Smooth muscle cell (in vitro differentiated cells): Measurements from ENCODE around the gene ATF2. TPM values are rescaled to one million over a fixed set of nuclear protein-coding genes. Genes with fewer than 3 reads are reported as not detected.

Experiments
- DNase-seq: peaks from one replicate; lab custom pipeline; 2025; ENCODE audit not compliant: unreplicated experiment; lab: John Stamatoyannopoulos, UW
- H2AFZ ChIP-seq: fragments of 200-600 bp; sonication (generic); 2 replicates; pipeline ENCODE4 v1.6.0; 2016; ENCODE audit warnings: antibody characterized with exemption, low read depth, mild to moderate bottlenecking
- H3F3A ChIP-seq: fragments of 200-600 bp; sonication (generic); 2 replicates; pipeline ENCODE4 v1.6.0; 2017; ENCODE audit warnings: antibody characterized with exemption, low read depth
- H3K27ac ChIP-seq: fragments of 200-600 bp; sonication (generic); 2 replicates; pipeline ENCODE4 v1.5.1; 2016; ENCODE audit warnings: low read depth, mild to moderate bottlenecking
- H3K27me3 ChIP-seq: fragments of 200-600 bp; sonication (generic); 2 replicates; pipeline ENCODE4 v1.6.1; 2016; ENCODE audit warnings: low read depth, mild to moderate bottlenecking
- H3K36me3 ChIP-seq: fragments of 200-600 bp; sonication (generic); 2 replicates; pipeline ENCODE4 v1.5.1; 2016; ENCODE audit warnings: low read depth
- H3K4me1 ChIP-seq: fragments of 200-600 bp; sonication (generic); 2 replicates; pipeline ENCODE4 v1.5.1; 2016; ENCODE audit warnings: low read depth
- H3K4me2 ChIP-seq: fragments of 200-600 bp; sonication (generic); 2 replicates; pipeline ENCODE4 v1.6.0; 2016; ENCODE audit warnings: mild to moderate bottlenecking
- H3K4me3 ChIP-seq: fragments of 200-600 bp; sonication (generic); 2 replicates; pipeline ENCODE4 v1.5.1; 2016; ENCODE audit warnings: mild to moderate bottlenecking
- H3K79me2 ChIP-seq: fragments of 200-600 bp; sonication (generic); 2 replicates; pipeline ENCODE4 v1.6.0; 2016; ENCODE audit warnings: low read depth, mild to moderate bottlenecking
- H3K9ac ChIP-seq: fragments of 200-600 bp; sonication (generic); 2 replicates; pipeline ENCODE4 v1.6.0; 2016; ENCODE audit warnings: low read depth
- H3K9me3 ChIP-seq: fragments of 200-600 bp; sonication (generic); replicated peaks from 2 replicates; pipeline ENCODE4 v1.5.1; 2016; ENCODE audit warnings: low read depth
- H4K20me1 ChIP-seq: fragments of 200-600 bp; sonication (generic); 2 replicates; pipeline ENCODE4 v1.6.0; 2016; ENCODE audit warnings: low read depth
- WGBS: methylation state at CpG from one replicate; pipeline ENCODE4 v1.1.7; 2016; ENCODE audit warnings: low lambda C conversion rate; 5-methylcytosine and 5-hydroxymethylcytosine counted together
- polyA plus RNA-seq: library from polyadenylated mRNA; unstranded; fragments of >200 nt; fragmentation: Nextera tagmentation; extraction: Ambion mirVana; gene quantifications from 2 replicates; pipeline ENCODE4 v1.2.1, GENCODE V29; 2016
- total RNA-seq: library from RNA; depleted of rRNA; stranded (reverse); fragments of >200 nt; gene quantifications from 2 replicates; pipeline ENCODE4 v1.2.3, GENCODE V29; 2014
- TF ChIP-seq, protein P1 (sequence below): fragments of 200-600 bp; sonication (generic); IDR thresholded peaks from 2 replicates; pipeline ENCODE4 v1.5.1; 2017; ENCODE audit warnings: borderline replicate concordance, mild to moderate bottlenecking, antibody characterized with exemption; ENCODE audit not compliant: insufficient read depth, poor library complexity, severe bottlenecking

ATF2 gene
- total and polyA plus RNA-seq, 2 experiments from 2014 or later: 28.0 to 59.6 TPM

DNA sequence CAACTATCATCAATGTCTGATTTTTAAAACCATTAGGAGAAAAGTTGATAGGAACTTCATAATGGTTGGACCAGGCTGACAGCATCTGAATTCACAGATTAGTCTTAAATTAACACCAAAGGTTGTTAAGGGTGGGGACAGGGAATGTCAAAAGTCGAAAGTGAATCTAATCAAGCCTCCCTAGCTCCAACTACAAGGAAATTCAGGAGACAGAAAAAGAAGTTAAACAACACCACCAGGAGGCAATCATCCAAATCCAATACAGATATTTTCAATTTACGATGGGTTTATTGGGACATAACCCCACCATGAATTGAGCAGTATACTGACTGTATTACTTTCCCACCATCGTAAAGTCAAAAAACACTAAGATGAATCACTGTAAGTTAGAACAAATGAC, 32.8 kb downstream of the ATF2 start:
- Histone ChIP-seq H2AFZ (no peak overlapping the region), H3K9me3 (no peaks in the 10 kb centered on the region), H4K20me1 (peaks cover 89% of the 10 kb centered on the region), H3K79me2 (peaks cover 63% of the 10 kb centered on the region), H3K4me3 (no peak overlapping the region), H3K36me3 (peaks cover 4% of the 10 kb centered on the region), H3K27ac (no peak overlapping the region), H3K4me2 (no peak overlapping the region), H3K27me3 (no peaks in the 10 kb centered on the region), H3K9ac (no peak overlapping the region), H3K4me1 (peaks cover 2% of the 10 kb centered on the region), H3F3A (no peaks in the 10 kb centered on the region)
- WGBS: 93% methylated on average over 3 of the region's 3 CpGs
- TF ChIP-seq, protein P1, sequence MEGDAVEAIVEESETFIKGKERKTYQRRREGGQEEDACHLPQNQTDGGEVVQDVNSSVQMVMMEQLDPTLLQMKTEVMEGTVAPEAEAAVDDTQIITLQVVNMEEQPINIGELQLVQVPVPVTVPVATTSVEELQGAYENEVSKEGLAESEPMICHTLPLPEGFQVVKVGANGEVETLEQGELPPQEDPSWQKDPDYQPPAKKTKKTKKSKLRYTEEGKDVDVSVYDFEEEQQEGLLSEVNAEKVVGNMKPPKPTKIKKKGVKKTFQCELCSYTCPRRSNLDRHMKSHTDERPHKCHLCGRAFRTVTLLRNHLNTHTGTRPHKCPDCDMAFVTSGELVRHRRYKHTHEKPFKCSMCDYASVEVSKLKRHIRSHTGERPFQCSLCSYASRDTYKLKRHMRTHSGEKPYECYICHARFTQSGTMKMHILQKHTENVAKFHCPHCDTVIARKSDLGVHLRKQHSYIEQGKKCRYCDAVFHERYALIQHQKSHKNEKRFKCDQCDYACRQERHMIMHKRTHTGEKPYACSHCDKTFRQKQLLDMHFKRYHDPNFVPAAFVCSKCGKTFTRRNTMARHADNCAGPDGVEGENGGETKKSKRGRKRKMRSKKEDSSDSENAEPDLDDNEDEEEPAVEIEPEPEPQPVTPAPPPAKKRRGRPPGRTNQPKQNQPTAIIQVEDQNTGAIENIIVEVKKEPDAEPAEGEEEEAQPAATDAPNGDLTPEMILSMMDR: no peak
- no peak for DNase-seq

DNA sequence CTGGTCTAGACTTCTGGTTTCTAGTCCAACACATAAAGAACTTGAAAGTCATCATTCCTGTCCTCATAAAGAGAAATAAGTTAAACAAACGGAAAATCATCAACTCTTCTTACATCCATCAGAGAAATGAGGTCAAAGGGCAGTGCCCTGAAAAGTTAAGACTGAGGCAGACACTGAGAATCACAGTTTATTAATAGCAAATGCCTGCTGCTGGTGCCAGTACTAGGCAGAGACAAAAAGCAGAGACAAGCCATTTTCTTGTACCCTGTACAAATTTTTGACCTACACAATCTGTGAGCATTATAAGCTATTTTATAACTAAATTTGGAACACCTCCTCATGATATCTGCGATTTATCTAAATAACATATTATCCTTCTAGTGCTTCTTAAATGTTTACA, 36.8 kb downstream of the ATF2 start:
- no peak for DNase-seq
- Histone ChIP-seq H3K9me3 (no peaks in the 10 kb centered on the region), H3K36me3 (peaks cover 13% of the 10 kb centered on the region)

DNA sequence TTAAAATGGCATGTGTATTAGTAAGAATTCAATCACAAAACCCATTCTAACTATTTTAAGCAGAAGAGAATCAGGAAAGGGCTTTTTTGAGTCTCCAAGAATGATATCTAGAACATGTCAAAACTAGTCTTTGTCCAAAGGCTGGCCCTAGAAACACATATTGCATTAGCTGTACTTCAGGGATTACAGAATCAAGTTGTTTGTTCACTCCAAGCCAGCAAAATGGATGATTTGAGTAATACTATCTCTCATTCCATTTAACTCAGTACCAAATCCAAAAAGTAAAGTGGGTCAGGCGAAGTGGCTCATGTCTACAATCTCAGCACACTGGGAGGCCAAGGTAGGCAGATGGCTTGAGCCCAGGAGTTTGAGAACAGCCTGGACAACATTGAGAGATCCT, 41.3 kb downstream of the ATF2 start:
- H3K79me2 ChIP-seq: peaks cover 42% of the 10 kb centered on the region
- peaks cover 13% of the 10 kb centered on the region for H3K36me3 ChIP-seq
- H3K27ac ChIP-seq: no peak overlapping the region
- TF ChIP-seq, protein P1: no peak
- peaks cover 50% of the 10 kb centered on the region for H4K20me1 ChIP-seq
- 100% methylated on average over 1 of the region's 1 CpG for WGBS
- H3K9ac ChIP-seq: no peak overlapping the region
- no peak overlapping the region for H3K4me3 ChIP-seq
- H3K9me3 ChIP-seq: no peaks in the 10 kb centered on the region
- H3F3A ChIP-seq: no peaks in the 10 kb centered on the region
- H3K27me3 ChIP-seq: no peaks in the 10 kb centered on the region
- no peak for DNase-seq
- no peak overlapping the region for H3K4me2 ChIP-seq
- H2AFZ ChIP-seq: no peak overlapping the region
- H3K4me1 ChIP-seq: no peaks in the 10 kb centered on the region

More for the DNA sequence above, 36.8 kb downstream of the ATF2 start:
- TF ChIP-seq, protein P1: no peak
- Histone ChIP-seq H3F3A (no peaks in the 10 kb centered on the region), H3K9ac (no peak overlapping the region), H4K20me1 (peaks cover 57% of the 10 kb centered on the region), H3K4me2 (no peak overlapping the region), H2AFZ (no peak overlapping the region), H3K4me3 (no peak overlapping the region), H3K4me1 (no peaks in the 10 kb centered on the region), H3K79me2 (peaks cover 47% of the 10 kb centered on the region), H3K27ac (no peak overlapping the region), H3K27me3 (no peaks in the 10 kb centered on the region)
- WGBS: 93% methylated on average over 2 of the region's 2 CpGs

DNA sequence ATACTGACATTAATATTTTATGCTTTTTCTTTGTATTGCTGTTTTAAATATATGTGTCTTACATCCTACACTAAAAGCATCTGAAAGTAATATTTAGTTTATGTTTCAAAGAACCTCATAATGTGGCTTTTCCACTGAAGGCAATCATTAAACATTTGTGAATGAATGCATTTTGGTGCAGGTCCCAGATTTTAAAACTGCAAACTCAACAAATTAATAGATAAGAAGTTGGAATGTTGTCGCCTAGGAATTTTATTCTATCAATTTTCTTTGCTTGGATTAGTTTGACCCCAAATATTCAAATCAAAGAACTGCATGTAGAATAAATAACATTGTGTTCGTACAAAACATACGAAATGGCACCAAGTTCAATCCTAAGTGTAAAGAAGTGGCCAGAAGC, 44.7 kb downstream of the ATF2 start:
- no peak overlapping the region for H3K9ac ChIP-seq
- H3K9me3 ChIP-seq: no peaks in the 10 kb centered on the region
- DNase-seq: no peak
- H3K36me3 ChIP-seq: peaks cover under 1% of the 10 kb centered on the region
- no peaks in the 10 kb centered on the region for H3F3A ChIP-seq
- no peak overlapping the region for H3K4me2 ChIP-seq
- no peak overlapping the region for H3K27ac ChIP-seq
- H3K79me2 ChIP-seq: peaks cover 24% of the 10 kb centered on the region
- peaks cover 53% of the 10 kb centered on the region for H4K20me1 ChIP-seq
- WGBS: 98% methylated on average over 3 of the region's 3 CpGs
- H3K4me1 ChIP-seq: no peaks in the 10 kb centered on the region
- no peak overlapping the region for H2AFZ ChIP-seq
- no peaks in the 10 kb centered on the region for H3K27me3 ChIP-seq
- no peak overlapping the region for H3K4me3 ChIP-seq
- TF ChIP-seq, protein P1: no peak
